Inflammatory macrophage (primary cell): ENCODE results near the gene OSMR.

Source experiments
- DNase-seq, 2 donors: peaks; one replicate each; pipeline ENCODE4 v3.0.0-alpha.2; 2020 to 2022

Gene OSMR

GRCh38 chr5:38872826-38873225, 27.0 kb downstream of the OSMR start:
- DNase-seq: no peak

GRCh38 chr5:38874948-38875456, 29.2 kb downstream of the OSMR start:
- DNase-seq: no peak

DNA sequence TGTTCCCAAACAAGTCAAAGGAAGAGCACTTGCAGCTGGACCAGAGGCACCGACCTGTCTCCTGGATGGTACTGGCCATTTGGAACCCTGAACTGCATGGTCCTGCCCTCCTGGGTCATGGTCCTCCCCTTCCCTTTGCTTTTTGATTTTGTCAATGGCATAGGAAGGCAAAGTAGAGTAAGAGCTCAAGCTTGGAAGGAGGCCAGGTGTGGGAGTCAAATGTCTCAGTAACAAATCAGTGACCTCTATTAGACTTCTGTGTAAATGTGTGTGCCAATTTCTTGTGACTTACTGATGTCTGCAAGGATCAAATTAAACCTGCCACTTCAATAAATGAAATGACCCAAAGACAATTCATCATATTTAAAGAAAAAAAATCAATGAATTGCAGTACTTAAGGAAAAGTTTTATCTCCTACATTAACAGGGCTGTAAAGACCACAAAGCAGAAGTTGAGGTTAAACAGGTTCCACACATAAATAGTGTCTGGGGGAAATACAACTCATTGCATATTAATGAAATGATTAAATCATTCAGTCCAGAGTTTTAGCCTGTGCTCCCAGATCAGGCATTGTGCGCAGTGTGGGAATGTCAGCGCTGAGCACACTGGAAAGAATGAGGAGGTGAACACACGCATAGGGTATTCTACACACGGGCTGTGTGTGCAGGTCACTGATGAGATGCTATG, 32.7 kb downstream of the OSMR start:
- DNase-seq: no peak

DNA sequence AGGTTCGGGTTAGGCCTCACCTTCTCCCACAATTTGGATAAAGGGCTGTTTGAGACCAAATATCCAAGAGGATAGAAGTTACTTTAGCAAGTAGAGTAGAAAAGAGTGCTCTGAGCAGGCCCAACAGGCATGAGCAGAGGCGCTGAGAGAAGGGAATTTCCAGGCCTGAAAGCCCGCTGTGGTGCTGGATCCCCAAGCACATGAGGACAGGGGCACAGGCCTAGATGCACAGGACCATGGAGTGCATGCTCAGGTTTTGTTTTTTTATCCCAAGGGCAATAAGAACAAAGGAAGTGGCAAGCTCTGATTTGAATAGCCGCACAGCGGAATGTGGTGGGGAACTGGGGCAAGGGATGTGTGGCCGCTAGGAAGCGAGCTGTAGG, 33.3 kb downstream of the OSMR start:
- no peak for DNase-seq

GRCh38 chr5:38883842-38884241, 38.0 kb downstream of the OSMR start:
- no peak for DNase-seq

DNA sequence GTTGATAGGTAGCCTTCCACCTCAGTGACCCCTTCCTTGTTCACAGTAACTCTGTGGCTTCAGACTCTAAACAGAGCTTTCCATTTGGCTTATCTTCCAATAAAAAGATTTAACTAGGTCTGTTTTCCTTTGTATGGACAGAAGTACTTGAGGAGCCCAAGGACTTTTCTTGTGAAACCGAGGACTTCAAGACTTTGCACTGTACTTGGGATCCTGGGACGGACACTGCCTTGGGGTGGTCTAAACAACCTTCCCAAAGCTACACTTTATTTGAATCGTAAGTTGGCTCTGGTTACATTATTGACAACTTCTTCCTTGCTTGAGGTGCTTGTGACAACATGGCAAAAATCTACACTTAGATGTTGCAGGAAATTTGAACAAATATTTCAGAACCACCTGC, 39.4 kb downstream of the OSMR start:
- DNase-seq: no peak

DNA sequence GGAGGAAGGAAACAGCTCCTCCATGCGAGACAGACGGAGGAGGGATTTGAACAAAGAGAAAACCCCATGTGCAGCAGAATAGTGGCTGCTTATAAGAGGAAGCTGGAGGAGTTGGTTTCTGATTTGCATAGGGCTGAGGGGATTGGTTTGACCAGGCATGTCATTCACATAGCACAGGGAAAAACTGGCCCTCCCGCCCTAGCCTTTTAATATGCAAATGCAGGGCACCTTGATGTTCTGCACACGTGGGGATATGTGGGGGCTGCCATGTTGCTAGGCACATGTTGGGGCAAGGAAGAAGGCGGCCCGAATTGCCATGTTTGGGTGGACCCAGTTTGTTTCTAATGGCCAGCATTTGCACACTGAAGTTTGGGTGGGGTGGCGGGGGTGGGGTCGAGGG, 42.2 kb downstream of the OSMR start:
- no peak for DNase-seq

- no peak for DNase-seq
Observed at GRCh38 chr5:38889424-38889823, 43.6 kb downstream of the OSMR start.

- DNase-seq: no peak
Observed at GRCh38 chr5:38891563-38891962, 45.8 kb downstream of the OSMR start.

- DNase-seq: no peak
Observed at GRCh38 chr5:38892363-38892762, 46.6 kb downstream of the OSMR start.

- DNase-seq: no peak
Observed at GRCh38 chr5:38896760-38897159, 50.9 kb downstream of the OSMR start.

DNA sequence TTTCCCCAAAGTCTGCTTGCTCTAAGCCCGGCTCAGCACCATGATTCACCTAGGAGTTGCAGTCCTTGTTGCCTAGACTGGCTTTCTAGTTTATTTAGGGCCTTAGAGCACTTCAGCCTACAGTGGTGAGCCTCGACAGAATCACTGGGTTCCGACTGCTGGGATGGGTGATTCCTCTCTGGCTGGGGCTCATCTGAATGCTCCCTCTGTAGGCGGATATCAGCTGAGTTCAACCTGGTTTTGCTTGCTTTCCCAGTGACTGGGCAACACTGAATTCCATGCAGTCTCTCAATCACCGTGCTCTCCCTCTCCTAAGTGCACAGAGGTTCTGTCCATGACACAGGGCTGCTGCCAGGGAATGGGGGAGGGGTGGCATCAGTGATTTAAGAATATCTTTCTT, 54.1 kb downstream of the OSMR start:
- DNase-seq: no peak

DNA sequence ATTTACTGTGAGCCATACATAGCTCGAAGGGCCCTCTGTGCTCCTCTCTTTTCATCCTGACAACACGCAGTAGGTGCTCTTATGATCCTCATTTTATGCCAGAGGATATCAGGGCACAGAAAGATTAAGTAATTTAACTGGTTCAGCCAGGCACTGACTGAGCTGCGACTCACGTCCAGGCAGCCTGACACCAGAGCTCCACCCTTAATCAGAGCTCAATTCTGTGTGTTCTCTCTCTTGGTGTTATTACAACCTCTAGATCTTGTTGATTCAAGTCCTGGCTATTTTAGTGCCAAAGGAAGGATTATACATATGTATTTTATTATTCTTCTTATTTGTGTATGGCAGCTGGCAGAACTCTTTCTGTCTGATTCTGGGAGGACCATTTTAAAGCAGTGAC, 59.7 kb downstream of the OSMR start:
- no peak for DNase-seq

DNA sequence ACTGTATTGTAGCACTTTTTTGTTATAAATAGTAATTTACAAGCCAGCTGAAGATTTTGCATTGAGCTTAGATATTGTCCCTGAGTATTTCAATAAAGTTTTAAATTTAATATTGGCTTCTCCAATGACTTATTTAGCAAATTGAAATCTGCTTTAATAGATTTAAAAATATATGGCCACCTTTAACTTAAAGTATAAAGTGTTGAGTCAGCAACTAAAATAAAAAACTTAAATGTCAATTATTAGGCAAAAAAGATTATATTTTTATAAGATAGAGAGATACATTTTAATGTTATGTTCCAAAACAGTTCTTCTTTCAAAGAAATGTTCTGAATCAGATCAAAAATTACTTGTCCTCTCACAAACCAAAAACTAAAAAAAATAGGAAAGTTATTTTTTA, 60.7 kb downstream of the OSMR start:
- no peak for DNase-seq

DNA sequence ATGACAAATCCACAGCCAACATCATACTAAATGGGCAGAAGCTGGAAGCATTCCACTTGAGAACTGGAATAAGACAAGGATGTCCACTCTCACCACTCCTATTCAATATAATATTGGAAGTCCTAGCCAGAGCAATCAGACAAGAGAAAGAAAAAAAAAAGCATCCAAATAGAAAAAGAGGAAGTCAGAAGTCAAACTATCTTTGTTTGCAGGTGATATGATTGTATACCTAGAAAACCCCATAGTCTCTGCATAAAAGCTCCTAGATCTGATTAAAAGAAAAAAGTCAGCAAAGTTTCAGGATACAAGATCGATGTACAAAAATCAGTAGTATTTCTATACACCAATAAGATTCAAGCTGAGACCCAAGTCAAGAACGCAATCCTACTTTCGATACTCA, 66.1 kb downstream of the OSMR start:
- no peak for DNase-seq

DNA sequence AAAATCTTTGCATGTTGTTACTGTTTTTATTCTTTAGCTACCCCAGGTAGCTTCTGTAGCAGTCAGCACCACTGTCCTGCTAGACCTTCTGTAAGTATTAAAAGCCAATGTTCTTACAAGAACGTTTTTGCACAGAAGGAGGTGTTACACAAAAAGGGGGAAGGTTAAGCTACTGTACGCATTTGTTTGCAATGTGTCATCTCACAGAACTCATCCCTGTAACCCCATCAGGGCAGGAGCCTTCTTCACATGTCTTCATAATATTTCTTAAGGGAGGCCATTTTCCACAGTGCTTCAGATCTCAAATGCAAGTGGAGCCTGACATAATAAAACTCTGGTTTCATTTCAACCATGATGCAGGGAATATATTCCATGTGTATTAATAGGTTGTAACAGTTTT, 67.9 kb downstream of the OSMR start:
- DNase-seq: no peak

GRCh38 chr5:38916802-38917201, 71.0 kb downstream of the OSMR start:
- DNase-seq: no peak

- no peak for DNase-seq
Observed at GRCh38 chr5:38921174-38921573, 75.4 kb downstream of the OSMR start.

GRCh38 chr5:38922199-38922598, 76.4 kb downstream of the OSMR start:
- peak; percentile 31 to 45 for DNase-seq

- DNase-seq: no peak
Observed at GRCh38 chr5:38923661-38924451, 78.0 kb downstream of the OSMR start.

DNA sequence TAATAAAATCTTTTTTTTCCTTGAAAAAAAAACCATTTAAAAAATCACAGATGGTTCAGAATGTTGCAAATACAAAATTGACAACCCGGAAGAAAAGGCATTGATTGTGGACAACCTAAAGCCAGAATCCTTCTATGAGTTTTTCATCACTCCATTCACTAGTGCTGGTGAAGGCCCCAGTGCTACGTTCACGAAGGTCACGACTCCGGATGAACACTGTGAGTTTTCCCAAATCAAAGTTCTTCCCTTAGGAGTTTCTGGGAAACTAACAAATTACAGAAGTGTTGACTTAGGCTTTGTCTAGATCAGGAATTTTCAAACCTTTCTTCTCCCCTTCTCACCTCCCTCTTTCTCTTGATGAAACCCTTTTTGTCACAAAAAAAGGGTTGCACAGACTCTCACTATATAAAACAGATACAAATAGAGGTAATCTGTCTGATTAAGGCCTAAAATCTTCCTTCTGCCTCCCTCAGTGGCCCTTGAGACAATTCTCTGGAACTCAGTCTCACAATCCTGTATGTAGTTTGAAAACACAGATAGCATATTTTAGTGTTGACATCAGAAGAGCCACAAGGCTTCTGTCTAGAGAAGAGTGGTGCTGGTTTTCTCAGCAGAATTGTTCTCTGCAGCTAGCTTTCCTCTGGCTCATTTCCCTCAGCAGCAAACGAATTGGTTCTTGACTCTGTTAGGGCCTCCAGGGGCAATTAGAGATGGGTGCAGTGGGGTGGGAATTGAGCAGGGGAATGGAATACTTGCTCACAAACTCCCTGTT, 79.5 kb downstream of the OSMR start:
- DNase-seq: no peak

GRCh38 chr5:38926121-38926520, 80.3 kb downstream of the OSMR start:
- no peak for DNase-seq

GRCh38 chr5:38927470-38927869, 81.7 kb downstream of the OSMR start:
- DNase-seq: no peak

DNA sequence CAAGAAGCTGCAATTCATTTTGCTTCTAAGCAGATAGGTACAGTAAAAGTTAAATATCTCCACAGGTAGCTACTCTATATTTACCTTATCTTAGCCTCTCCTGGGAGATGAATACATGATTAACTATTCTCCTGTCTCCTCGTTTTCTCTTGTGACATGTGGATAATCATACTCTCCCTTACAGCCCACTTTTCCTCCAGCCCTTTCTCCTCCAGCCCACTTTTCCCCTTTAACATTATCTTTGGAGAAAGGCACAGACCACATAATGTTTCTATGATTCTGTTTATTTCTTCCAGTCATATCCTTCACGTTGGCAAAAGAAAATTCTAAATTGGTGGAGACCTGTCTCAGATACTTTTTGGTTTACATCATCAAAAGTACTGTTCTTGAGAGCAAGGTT, 84.0 kb downstream of the OSMR start:
- no peak for DNase-seq
